Memory B cell (primary cell): Measurements from ENCODE around the gene HRH1.
"Not testable (repeated sequence)": the region's sequence is repeated elsewhere in the genome, so short reads cannot be mapped to it uniquely, and the experiment has no call there.

Experiments
- ATAC-seq: fragments of 150-1000 bp; cut with Tn5 transposase; 2 replicates; pipeline ENCODE4 v1.10.0; 2021; ENCODE audit warnings: low read depth, mild to moderate bottlenecking, moderate library complexity
- DNase-seq, 2 donors: peaks; one replicate each; pipeline ENCODE4 v3.0.0; 2022; ENCODE audit warnings: low spot score in 2 of 2
- H3K27ac Mint-ChIP-seq: one replicate; pipeline ENCODE4 v1.8.0; 2022; ENCODE audit warnings: mild to moderate bottlenecking, moderate library complexity, mixed read lengths
- H3K27me3 Mint-ChIP-seq: one replicate; pipeline ENCODE4 v1.8.0; 2022; ENCODE audit warnings: mixed read lengths
- H3K36me3 Mint-ChIP-seq: one replicate; pipeline ENCODE4 v1.8.0; 2022; ENCODE audit warnings: mild to moderate bottlenecking, mixed read lengths
- H3K4me1 Mint-ChIP-seq: one replicate; pipeline ENCODE4 v1.8.0; 2022; ENCODE audit warnings: mixed read lengths
- H3K4me3 Mint-ChIP-seq: one replicate; pipeline ENCODE4 v1.8.0; 2022; ENCODE audit warnings: mild to moderate bottlenecking, moderate library complexity, mixed read lengths
- H3K9me3 Mint-ChIP-seq: one replicate; pipeline ENCODE4 v1.8.0; 2022; ENCODE audit warnings: mixed read lengths

The HRH1 gene

DNA sequence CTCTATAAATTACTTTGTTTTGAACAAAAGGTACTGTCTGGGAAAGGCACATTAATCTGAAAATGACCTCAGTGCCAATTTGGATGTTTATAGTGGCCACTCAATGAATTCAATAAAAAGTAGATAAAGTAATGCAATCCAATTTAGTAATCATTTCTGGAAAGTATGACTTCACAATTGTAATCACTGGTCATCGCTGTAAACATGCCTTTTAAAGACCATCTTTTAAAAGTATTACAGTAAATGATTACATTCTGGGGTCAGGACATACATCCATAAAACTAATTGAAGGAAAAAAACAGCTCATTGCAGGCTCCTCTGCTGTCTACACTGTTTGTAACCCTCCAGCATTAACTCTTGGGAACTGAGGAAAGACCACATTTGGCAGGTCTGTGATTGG, 43.2 kb downstream of the HRH1 start:
- no peak for ATAC-seq
- Mint-ChIP-seq H3K27ac (no peak overlapping the region), H3K27me3 (peaks cover 16% of the 10 kb centered on the region), H3K9me3 (peaks cover 3% of the 10 kb centered on the region), H3K4me3 (no peak overlapping the region), H3K4me1 (peaks cover 3% of the 10 kb centered on the region), H3K36me3 (no peaks in the 10 kb centered on the region)
- DNase-seq = no peak

DNA sequence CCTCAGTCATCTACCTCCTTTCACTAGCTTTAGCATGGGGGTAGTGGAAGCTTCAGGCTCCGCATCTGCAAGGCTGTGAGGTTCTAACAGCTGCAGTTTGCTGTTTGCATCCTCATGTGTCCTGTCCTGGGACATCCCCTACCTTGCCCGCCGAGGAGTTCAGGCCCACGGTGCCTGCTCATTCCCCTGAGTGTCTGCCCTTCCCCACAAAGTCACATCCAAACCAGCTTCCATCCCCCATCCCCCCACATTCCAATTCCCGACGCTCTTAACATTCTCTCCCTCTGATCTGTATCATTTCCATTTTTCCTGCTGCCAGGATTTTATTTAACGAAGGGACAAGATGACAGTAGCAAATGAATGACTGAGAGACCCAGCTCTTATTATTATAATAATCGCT, 43.8 kb downstream of the HRH1 start:
- Mint-ChIP-seq H3K9me3 (peaks cover 2% of the 10 kb centered on the region), H3K4me1 (peaks cover 3% of the 10 kb centered on the region), H3K27me3 (peaks cover 17% of the 10 kb centered on the region), H3K27ac (no peak overlapping the region), H3K36me3 (no peaks in the 10 kb centered on the region), H3K4me3 (no peak overlapping the region)
- ATAC-seq (no peak), DNase-seq (no peak)

DNA sequence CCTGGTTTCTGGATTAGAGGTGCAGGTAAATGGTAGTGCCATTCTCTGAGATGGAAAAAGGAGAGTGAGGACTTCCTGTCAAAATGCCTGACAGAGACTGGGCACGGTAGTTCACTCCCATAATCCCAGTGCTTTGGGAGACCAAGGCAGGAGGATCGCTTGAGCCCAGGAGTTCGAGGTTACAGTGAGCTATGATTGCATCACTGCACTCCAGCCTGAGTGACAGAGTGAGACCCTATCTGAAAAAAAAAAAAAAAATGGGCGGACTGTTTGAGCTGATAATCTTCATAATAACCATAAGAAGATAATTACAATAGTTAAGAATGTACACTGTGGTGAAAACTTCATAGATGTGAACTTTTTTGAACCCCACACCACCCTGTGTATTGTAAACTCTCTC, 44.2 kb downstream of the HRH1 start:
- H3K4me1 Mint-ChIP-seq = peaks cover 3% of the 10 kb centered on the region
- H3K9me3 Mint-ChIP-seq = peaks cover 2% of the 10 kb centered on the region
- no peaks in the 10 kb centered on the region for H3K36me3 Mint-ChIP-seq
- no peak for DNase-seq
- ATAC-seq = no peak
- H3K27ac Mint-ChIP-seq = no peak overlapping the region
- H3K4me3 Mint-ChIP-seq = no peak overlapping the region
- peaks cover 17% of the 10 kb centered on the region for H3K27me3 Mint-ChIP-seq

DNA sequence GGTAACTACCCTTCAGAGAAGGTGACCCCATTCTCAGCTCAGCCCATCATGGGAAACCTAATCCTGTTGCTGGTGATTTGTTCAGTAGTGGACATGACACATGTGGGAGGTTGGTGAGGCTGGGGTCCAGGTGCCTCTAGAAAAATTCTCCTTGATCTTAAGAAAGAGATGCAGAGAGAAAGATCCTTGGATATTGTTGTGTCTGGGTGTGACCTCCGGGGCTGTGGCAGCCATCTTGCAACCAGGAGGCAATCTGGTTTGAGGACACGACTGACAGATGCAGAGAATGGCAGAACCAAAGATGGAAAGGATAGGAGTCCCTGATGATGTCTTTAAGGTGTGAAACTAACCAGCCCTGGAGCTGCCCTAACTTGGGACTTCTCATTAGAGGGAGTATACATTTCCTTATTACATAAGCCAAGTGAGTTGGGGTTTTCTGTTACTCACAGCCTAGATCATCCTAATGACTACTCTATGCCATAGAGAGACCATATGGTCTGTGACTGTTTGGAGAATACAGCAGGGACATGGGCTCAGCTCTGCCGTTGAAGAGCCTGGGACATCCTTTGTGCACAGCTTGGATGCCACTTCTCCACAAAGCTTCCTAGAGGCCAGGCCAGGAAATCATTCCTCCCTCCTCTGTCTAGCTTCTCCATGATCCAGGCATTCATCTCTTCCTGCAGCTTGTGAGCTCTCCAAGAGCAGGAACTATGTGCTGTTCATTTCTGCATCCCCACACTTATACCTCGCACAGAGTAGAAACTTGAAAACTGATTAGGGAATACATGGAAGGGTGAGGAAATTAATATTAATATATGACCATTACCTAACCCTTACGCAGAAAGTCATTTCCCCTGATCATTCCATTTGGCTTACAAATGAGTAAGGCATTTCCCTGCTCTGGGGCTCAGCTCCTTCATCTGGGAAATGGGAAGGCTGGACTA, 45.9 kb downstream of the HRH1 start:
- DNase-seq (no peak), ATAC-seq (no peak)
- Mint-ChIP-seq H3K4me1 (peaks cover 3% of the 10 kb centered on the region), H3K36me3 (no peaks in the 10 kb centered on the region), H3K4me3 (no peak overlapping the region), H3K27me3 (peaks cover 20% of the 10 kb centered on the region), H3K27ac (no peak overlapping the region), H3K9me3 (no peaks in the 10 kb centered on the region)

DNA sequence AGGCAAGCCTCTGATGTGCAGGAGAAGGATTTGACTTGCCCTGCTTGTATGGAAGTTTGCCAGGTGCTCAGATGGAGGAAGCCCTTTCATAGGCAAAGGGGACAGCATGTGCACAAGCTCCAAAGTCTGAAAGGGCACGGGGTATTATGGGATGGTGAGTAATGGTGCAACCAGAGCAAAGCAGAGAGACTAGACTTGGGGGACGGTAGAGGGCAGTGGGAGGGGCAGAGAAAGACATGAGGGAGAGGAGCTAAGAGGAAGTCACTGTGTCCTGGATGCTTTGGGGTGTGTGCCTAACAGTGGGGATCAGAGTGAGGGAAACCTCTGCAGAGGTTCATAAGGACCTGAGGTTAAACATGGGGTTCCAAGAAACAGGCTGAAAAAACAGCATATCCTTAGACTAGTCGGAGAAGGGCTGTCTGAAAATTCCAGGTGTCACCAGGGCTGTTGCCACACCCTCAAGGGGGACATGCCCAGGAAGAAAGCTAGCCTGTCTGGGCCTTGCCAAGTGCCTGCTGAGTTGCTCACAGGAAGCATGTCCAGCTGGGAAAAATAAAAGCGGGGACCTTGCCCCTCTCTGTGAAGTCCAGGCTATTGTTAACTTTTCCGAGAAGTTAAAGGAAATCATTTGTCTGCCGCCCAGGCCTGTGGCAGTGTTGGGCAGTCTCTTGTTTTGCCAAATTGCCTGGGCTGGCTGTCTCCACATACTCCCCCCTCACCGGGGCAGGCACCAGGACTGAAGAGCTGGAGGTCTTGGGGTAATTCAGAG, 47.1 kb downstream of the HRH1 start:
- peaks cover 3% of the 10 kb centered on the region for H3K4me1 Mint-ChIP-seq
- H3K4me3 Mint-ChIP-seq = no peak overlapping the region
- H3K27me3 Mint-ChIP-seq = peaks cover 15% of the 10 kb centered on the region
- H3K27ac Mint-ChIP-seq = no peak overlapping the region
- no peak for ATAC-seq
- no peaks in the 10 kb centered on the region for H3K36me3 Mint-ChIP-seq
- no peaks in the 10 kb centered on the region for H3K9me3 Mint-ChIP-seq
- DNase-seq = no peak

DNA sequence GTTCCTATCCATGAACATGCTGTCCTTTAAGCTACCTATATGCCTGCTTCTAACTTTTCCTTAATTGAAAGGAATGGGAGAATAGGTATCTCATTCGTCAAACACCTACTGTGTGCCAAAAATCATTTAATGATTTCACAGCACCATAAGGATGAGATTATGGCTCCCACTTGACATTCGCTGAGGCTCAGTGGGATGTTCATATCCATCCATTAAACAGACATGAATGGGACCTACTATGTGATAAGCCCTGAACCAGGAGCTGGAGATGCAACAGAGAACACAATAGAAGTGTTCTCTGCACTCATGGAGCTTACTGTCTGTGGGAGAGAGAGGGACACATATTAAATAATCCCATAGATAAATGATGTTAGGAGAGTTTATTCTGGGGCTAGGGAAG, 49.7 kb downstream of the HRH1 start:
- H3K27ac Mint-ChIP-seq = no peak overlapping the region
- no peak for ATAC-seq
- no peaks in the 10 kb centered on the region for H3K36me3 Mint-ChIP-seq
- H3K4me3 Mint-ChIP-seq = no peak overlapping the region
- peaks cover 19% of the 10 kb centered on the region for H3K27me3 Mint-ChIP-seq
- no peaks in the 10 kb centered on the region for H3K9me3 Mint-ChIP-seq
- peaks cover 6% of the 10 kb centered on the region for H3K4me1 Mint-ChIP-seq
- DNase-seq = no peak

DNA sequence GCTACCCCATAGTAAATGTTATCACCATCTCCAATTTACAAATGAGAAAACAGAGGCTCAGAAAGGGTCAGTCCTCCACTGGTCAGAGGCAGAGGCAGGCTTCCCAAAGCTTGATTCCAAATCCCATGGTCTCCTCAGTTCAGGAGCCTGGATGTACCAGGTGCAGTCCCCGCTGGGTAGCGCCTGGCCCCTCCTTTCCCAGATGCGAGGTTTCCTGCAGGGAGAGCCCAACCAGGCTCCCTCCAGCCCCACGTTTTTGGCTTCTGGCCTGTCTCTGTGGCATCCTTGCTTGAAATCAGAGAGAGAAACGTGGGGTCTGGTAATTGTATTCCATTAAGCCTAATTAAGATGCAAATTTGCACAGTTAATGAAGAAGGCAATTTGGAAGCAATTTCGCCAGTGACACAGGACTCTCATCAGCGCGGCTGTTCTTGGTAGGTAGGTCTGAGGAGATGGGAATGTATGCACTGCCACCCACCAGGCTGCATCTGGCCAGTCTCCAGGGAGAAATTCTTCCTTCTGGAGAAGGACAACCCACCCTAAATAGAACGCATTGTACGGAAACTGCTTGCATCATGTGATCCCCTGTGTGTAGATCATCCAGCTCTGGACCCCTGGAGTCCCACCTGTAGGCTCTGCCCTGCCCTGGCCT, 50.5 kb downstream of the HRH1 start:
- Mint-ChIP-seq H3K27me3 (peaks cover 17% of the 10 kb centered on the region), H3K4me3 (no peak overlapping the region), H3K36me3 (no peaks in the 10 kb centered on the region), H3K27ac (no peak overlapping the region), H3K9me3 (no peaks in the 10 kb centered on the region), H3K4me1 (peaks cover 3% of the 10 kb centered on the region)
- DNase-seq (no peak), ATAC-seq (no peak)

DNA sequence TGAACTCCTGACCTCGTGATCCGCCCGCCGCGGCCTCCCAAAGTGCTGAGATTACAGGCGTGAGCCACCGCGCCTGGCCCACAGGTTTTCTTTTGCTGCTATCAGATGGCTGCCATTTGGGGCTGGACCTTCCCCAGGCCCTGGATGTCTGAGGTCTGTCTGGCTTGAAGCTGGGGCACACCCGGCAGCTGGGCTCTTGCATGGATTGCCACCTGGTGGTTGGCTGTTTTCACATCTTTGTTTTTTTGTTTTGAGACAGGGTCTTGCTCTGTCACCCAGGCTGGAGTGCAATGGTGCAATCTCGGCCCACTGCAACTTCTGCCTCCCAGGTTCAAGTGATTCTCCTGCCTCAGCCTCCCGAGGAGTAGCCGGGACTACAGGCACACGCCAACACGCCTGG, 51.6 kb downstream of the HRH1 start:
- peaks cover 20% of the 10 kb centered on the region for H3K27me3 Mint-ChIP-seq

DNA sequence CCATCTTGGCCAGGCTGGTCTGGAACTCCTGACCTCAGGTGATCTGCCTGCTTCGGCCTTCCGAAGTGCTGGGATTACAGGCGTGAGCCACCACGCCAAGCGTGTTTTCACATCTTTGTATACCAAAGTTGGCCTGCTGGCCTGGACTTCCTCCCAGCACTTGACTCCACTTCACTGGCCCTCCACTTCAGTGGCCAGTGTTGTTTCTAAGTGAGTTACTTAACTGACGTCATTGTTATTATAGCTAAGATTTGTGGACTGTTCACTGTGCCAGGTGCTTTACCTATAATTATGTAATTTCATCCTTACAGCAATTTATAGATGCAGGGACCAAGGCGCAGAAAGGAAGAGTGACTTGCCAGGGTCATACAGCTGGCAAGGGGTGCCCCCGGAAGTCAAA, 52.0 kb downstream of the HRH1 start:
- ATAC-seq (no peak), DNase-seq (no peak)
- Mint-ChIP-seq H3K27me3 (peaks cover 19% of the 10 kb centered on the region), H3K9me3 (no peaks in the 10 kb centered on the region), H3K4me3 (no peak overlapping the region), H3K36me3 (no peaks in the 10 kb centered on the region), H3K27ac (no peak overlapping the region), H3K4me1 (peaks cover 3% of the 10 kb centered on the region)

More for the DNA sequence above, 51.6 kb downstream of the HRH1 start:
- not testable (repeated sequence) for H3K36me3 Mint-ChIP-seq, ATAC-seq, DNase-seq, H3K9me3 Mint-ChIP-seq, H3K4me3 Mint-ChIP-seq, H3K27ac Mint-ChIP-seq, H3K4me1 Mint-ChIP-seq

DNA sequence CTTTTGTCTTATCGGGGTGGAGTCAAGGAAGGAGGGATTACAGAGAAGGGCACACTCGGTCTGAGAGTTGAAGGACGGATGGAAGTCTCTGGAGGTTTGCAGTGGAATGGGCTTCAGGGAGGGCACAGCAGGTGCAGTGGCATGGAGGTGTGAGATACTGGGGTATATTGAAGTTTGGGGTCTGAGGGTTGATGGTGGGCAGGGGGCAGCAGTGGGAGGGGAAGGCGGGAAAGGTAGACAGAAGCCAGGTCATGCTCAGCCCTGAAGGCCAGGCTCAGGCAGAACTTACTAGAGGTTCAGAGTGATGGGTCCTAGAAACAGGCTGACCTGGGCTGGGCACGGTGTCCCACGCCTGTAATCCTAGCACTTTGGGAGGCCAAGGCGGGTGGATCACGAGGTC, 52.7 kb downstream of the HRH1 start:
- DNase-seq = no peak
- Mint-ChIP-seq H3K4me1 (peaks cover 3% of the 10 kb centered on the region), H3K27me3 (peaks cover 20% of the 10 kb centered on the region), H3K36me3 (no peaks in the 10 kb centered on the region), H3K4me3 (no peak overlapping the region), H3K27ac (no peak overlapping the region), H3K9me3 (no peaks in the 10 kb centered on the region)
- no peak for ATAC-seq

DNA sequence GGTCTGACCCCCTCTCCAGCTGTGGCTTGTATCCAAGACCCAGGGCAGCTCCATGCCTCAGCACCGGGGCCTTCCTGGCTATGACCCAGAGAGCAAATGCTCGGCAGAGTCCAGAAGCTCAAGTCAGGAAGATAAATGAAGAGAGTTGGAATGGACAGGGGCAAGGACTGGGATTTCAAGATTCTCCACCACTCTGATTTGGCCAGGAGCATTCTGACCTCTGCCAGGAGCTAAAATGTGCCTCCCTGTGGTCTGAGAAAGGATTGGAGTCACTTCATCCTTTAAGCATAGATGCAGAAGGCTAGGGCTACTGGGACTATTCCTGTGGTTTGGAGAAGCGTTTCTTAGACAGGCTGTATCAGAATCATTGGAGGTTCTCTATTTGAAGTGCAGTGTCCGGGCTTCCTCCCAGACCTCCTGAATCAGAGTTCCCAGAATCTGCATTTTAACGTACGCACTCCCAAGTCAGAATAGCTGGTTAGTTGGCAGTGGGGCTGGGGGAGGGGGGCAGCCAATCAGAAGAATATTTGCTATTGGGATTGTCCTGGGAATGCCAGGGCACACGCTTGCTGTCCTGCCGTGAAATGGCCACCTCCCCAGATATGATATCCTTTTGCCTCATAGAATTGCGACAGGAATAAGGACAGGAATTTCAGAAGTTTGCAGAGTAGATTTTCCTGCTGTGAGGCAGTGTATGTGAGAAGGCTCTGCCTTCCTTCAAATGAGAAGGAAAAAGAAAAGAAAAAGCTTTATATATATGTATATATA, 57.4 kb downstream of the HRH1 start:
- Mint-ChIP-seq H3K4me3 (no peak overlapping the region), H3K9me3 (no peaks in the 10 kb centered on the region), H3K27ac (no peak overlapping the region), H3K27me3 (peaks cover 11% of the 10 kb centered on the region), H3K36me3 (no peaks in the 10 kb centered on the region), H3K4me1 (peaks cover 2% of the 10 kb centered on the region)
- ATAC-seq (no peak), DNase-seq (no peak)

DNA sequence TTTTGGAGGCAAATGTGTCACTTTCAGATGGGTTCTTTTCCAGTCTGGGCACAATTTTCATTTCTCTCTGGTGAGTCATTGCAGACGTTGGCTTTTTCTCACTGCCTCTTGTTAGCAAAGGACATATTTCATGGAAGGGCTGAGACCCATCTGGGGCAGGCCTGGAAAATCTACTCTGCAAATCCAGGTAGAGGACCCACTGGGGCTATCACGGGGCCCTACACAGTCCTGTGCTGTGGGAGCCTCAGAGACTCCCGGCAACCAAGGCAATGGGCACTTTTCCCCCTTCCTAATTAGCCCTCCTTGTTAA, 58.0 kb downstream of the HRH1 start:
- H3K9me3 Mint-ChIP-seq = no peaks in the 10 kb centered on the region
- no peak overlapping the region for H3K27ac Mint-ChIP-seq
- peaks cover 8% of the 10 kb centered on the region for H3K27me3 Mint-ChIP-seq
- no peak for ATAC-seq
- no peak overlapping the region for H3K4me3 Mint-ChIP-seq
- no peaks in the 10 kb centered on the region for H3K4me1 Mint-ChIP-seq
- no peak for DNase-seq
- no peaks in the 10 kb centered on the region for H3K36me3 Mint-ChIP-seq

DNA sequence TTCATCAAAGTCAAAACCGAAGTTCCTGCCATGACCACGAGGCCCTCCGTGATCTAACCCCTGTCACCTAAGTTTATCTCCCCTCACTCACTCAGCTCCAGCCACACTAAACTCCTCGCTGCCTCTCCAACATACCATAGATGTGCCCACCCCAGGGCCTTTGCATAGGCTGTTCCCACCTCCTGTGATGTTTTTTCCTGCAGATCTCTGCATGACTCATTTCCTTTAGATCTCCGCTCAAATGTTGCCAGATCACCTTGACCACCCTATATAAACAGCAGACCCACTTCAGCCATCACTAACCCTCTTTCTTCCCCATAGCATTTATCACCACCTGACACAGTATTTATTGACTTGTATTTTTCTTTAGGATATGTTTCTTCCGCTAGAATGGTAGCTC, 58.5 kb downstream of the HRH1 start:
- H3K27ac Mint-ChIP-seq = no peak overlapping the region
- peaks cover 9% of the 10 kb centered on the region for H3K27me3 Mint-ChIP-seq
- no peak overlapping the region for H3K4me3 Mint-ChIP-seq
- DNase-seq = no peak
- ATAC-seq = no peak
- H3K36me3 Mint-ChIP-seq = no peaks in the 10 kb centered on the region
- no peaks in the 10 kb centered on the region for H3K9me3 Mint-ChIP-seq
- no peaks in the 10 kb centered on the region for H3K4me1 Mint-ChIP-seq
